ENCODE measurements around the gene WNT5B.

- TF ChIP-seq POLR2A (IDR thresholded peaks at IDR 0.05; ENCODE audit: low read length) (no peak), GATA1 (IDR thresholded peaks at IDR 0.05; ENCODE audit: low read depth, low read length) (no peak)
Observed at GRCh38 chr12:1582709-1583050, 46.4 kb upstream of the WNT5B start.

Measured in erythroblast (primary cell).